ENCODE measurements around the gene PPM1G. TPM values are rescaled to one million over a fixed set of nuclear protein-coding genes. Genes with fewer than 3 reads are reported as not detected.

Gene PPM1G
- polyA plus RNA-seq, 1 donor (not counting 4 experiments of a cell fraction or from before 2014, with no cell fraction given), result 55.5 TPM

DNA sequence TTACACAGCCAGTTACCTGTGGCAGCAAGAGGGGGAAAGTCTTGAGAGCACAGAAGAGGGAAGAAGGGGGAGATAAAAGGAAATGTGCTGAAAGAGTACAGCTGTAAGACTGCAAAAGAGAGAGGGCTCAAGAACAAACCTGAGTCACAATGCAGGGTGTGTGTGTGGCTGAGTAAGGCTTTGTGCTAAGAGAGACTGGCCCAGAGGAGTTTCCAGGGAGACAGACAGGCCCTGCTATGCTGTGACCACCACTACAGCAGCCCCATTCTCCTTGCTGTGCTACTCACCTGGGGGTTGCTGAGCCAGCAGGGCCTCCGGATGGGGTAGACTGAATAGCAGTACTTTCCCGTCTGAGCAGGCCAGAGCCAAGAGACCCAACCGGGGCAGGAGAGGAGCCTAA is 74.1 kb downstream of the PPM1G start:
- FAIRE-seq, result no peak
- no peaks in the 10 kb centered on the region for H3K9me1 ChIP-seq (ENCODE audit: control insufficient read depth, extremely low read depth, insufficient read depth, low read length)
- dilution Hi-C loops (cut with MboI; ENCODE audit: extremely low pct_ligation_motif_present, low sequenced_read_pairs), result no loop called here

More for the DNA sequence above, 74.1 kb downstream of the PPM1G start:
- Histone ChIP-seq H3K4me3 (ENCODE audit: control insufficient read depth in 2 of 3, extremely low read depth in 1 of 3, insufficient read depth in 2 of 3, low read depth in 1 of 3, low read length in 3 of 3) (no peak overlapping the region), H3K9me3 (ENCODE audit: control insufficient read depth, low read depth, low read length) (no peaks in the 10 kb centered on the region), H3K79me2 (ENCODE audit: control insufficient read depth, insufficient read depth, low read length) (no peaks in the 10 kb centered on the region), H3K27me3 (ENCODE audit: control insufficient read depth, extremely low read depth, insufficient read depth, low read length) (no peaks in the 10 kb centered on the region), H3K27ac (ENCODE audit: control insufficient read depth, insufficient read depth, low read length) (no peak overlapping the region), H2AFZ (ENCODE audit: control insufficient read depth, low read length) (no peak overlapping the region), H3K4me1 (ENCODE audit: control insufficient read depth, extremely low read depth, insufficient read depth, low read length) (no peaks in the 10 kb centered on the region), H4K20me1 (ENCODE audit: control insufficient read depth, extremely low read depth, insufficient read depth, low read length) (no peaks in the 10 kb centered on the region), H3K36me3 (ENCODE audit: control insufficient read depth in 2 of 2, extremely low read depth in 1 of 2, insufficient read depth in 2 of 2, low read length in 2 of 2) (peaks cover 38 to 45% of the 10 kb centered on the region in 2 experiments), H3K9ac (ENCODE audit: control insufficient read depth, extremely low read depth, insufficient read depth, low read length) (no peak overlapping the region), H3K4me2 (ENCODE audit: control insufficient read depth, extremely low read depth, insufficient read depth, low read depth, low read length) (no peak overlapping the region)
- no peak for DNase-seq (ENCODE audit: low read depth, low spot score)
- TF ChIP-seq EZH2 (IDR thresholded peaks at IDR 0.05; ENCODE audit: low read length), result no peak

Other genes with a start within 250 kb of the PPM1G start
- gene ATRAID, start 197.6 kb downstream of the PPM1G start, polyA plus RNA-seq, result 154 to 168 TPM (median 156 TPM) in 3 replicates
- 55.1 to 72.3 TPM (median 60.4 TPM) in 3 replicates for gene SLC5A6, start 197.3 kb downstream of the PPM1G start, polyA plus RNA-seq
- 17.1 to 33.3 TPM (median 21.0 TPM) in 3 replicates for gene CAD, start 192.2 kb downstream of the PPM1G start, polyA plus RNA-seq
- not detected in 3 replicates for gene SLC30A3, start 146.5 kb downstream of the PPM1G start, polyA plus RNA-seq
- gene DNAJC5G, start 134.2 kb downstream of the PPM1G start, polyA plus RNA-seq, result not detected in 3 replicates
- gene TRIM54, start 127.2 kb downstream of the PPM1G start, polyA plus RNA-seq, result not detected in 3 replicates
- 0.08 to 0.59 TPM (median 0.10 TPM) in 3 replicates for gene UCN, start 101.1 kb downstream of the PPM1G start, polyA plus RNA-seq
- gene MPV17, start 86.5 kb downstream of the PPM1G start, polyA plus RNA-seq, result 117 to 162 TPM (median 125 TPM) in 3 replicates
- 44.7 to 53.4 TPM (median 51.3 TPM) in 3 replicates for gene GTF3C2, start 52.8 kb downstream of the PPM1G start, polyA plus RNA-seq
- 43.1 to 54.9 TPM (median 54.2 TPM) in 3 replicates for gene EIF2B4, start 39.3 kb downstream of the PPM1G start, polyA plus RNA-seq
- 79.4 to 101 TPM (median 83.3 TPM) in 3 replicates for gene SNX17, start 39.0 kb downstream of the PPM1G start, polyA plus RNA-seq
- 8.8 to 14.3 TPM (median 8.9 TPM) in 3 replicates for gene ZNF513, start 28.9 kb downstream of the PPM1G start, polyA plus RNA-seq
- 144 to 157 TPM (median 148 TPM) in 3 replicates for gene NRBP1, start 19.0 kb upstream of the PPM1G start, polyA plus RNA-seq
- gene KRTCAP3, start 32.8 kb upstream of the PPM1G start, polyA plus RNA-seq, result 8.6 to 22.9 TPM (median 14.7 TPM) in 3 replicates
- gene IFT172, start 80.2 kb upstream of the PPM1G start, polyA plus RNA-seq, result 10.4 to 14.4 TPM (median 12.7 TPM) in 3 replicates
- 6.3 to 13.0 TPM (median 9.9 TPM) in 3 replicates for gene FNDC4, start 85.6 kb upstream of the PPM1G start, polyA plus RNA-seq
- gene GCKR, start 87.2 kb upstream of the PPM1G start, polyA plus RNA-seq, result 0.18 to 0.30 TPM (median 0.27 TPM) in 3 replicates
- 10.3 to 16.6 TPM (median 11.0 TPM) in 3 replicates for gene ZNF512, start 173.5 kb upstream of the PPM1G start, polyA plus RNA-seq
- gene CCDC121, start 219.4 kb upstream of the PPM1G start, polyA plus RNA-seq, result 0.86 to 1.1 TPM (median 1.1 TPM) in 3 replicates
- gene GPN1, start 219.5 kb upstream of the PPM1G start, polyA plus RNA-seq, result 77.8 to 103 TPM (median 85.7 TPM) in 3 replicates

All from keratinocyte (primary cell).